HEK293T (cell line): ENCODE results near the gene LAMB2.
A peak's percentile ranks its signal among the peaks of the same experiment; 100 is the strongest.

ENCODE experiments used
- CTCF ChIA-PET: fragments of 350-600 bp; formaldehyde crosslinking; extraction: SDS; loops from one replicate; lab custom pipeline; 2021; ENCODE audit warnings: antibody characterized with exemption, inconsistent platforms; lab: Yijun Ruan, JAX
- POLR2A ChIA-PET: fragments of 350-600 bp; formaldehyde crosslinking; extraction: SDS; loops from one replicate; lab custom pipeline; 2020; ENCODE audit warnings: antibody characterized with exemption, inconsistent platforms; lab: Yijun Ruan, JAX
- DNase-seq: peaks from one replicate; pipeline ENCODE4 v3.0.0; 2012; ENCODE audit warnings: mixed read lengths; ENCODE audit errors: extremely low spot score
- ARNT ChIP-seq: fragments of 450-650 bp; IDR thresholded peaks from 2 replicates; pipeline ENCODE4 v1.6.1; 2017; ENCODE audit warnings: mild to moderate bottlenecking
- BHLHE40 ChIP-seq: fragments of 450-650 bp; IDR thresholded peaks from 2 replicates; pipeline ENCODE4 v1.6.1; 2016; ENCODE audit warnings: mild to moderate bottlenecking, moderate library complexity, borderline replicate concordance
- CTBP1 ChIP-seq: fragments of 450-650 bp; IDR thresholded peaks from 2 replicates; pipeline ENCODE4 v1.6.1; 2016; ENCODE audit warnings: borderline replicate concordance
- ELF4 ChIP-seq: fragments of 450-650 bp; IDR thresholded peaks from 2 replicates; pipeline ENCODE4 v1.6.1; 2017; ENCODE audit warnings: antibody characterized with exemption
- FOXA1 ChIP-seq: fragments of 450-650 bp; IDR thresholded peaks from 2 replicates; pipeline ENCODE4 v1.6.1; 2016; ENCODE audit warnings: mild to moderate bottlenecking
- FOXK2 ChIP-seq: fragments of 450-650 bp; IDR thresholded peaks from 2 replicates; pipeline ENCODE4 v1.6.1; 2016; ENCODE audit warnings: mild to moderate bottlenecking
- FOXM1 ChIP-seq: fragments of 450-650 bp; IDR thresholded peaks from 2 replicates; pipeline ENCODE4 v1.6.1; 2017; ENCODE audit warnings: mild to moderate bottlenecking, borderline replicate concordance
- HDGF ChIP-seq: fragments of 450-650 bp; IDR thresholded peaks from 2 replicates; pipeline ENCODE4 v1.6.1; 2017; ENCODE audit warnings: antibody characterized with exemption, borderline replicate concordance
- L3MBTL2 ChIP-seq: fragments of 450-650 bp; conservative IDR thresholded peaks from 2 replicates; pipeline ENCODE4 v1.6.1; 2016; ENCODE audit warnings: mild to moderate bottlenecking
- LEF1 ChIP-seq: fragments of 450-650 bp; IDR thresholded peaks from 2 replicates; pipeline ENCODE4 v1.6.1; 2017; ENCODE audit warnings: mild to moderate bottlenecking, borderline replicate concordance
- NFRKB ChIP-seq: fragments of 450-650 bp; IDR thresholded peaks from 2 replicates; pipeline ENCODE4 v1.6.1; 2016; ENCODE audit warnings: mild to moderate bottlenecking, moderate library complexity
- SP1 ChIP-seq: fragments of 450-650 bp; IDR thresholded peaks from 2 replicates; pipeline ENCODE4 v1.6.1; 2017
- SUZ12 ChIP-seq: fragments of 450-650 bp; IDR thresholded peaks from 2 replicates; pipeline ENCODE4 v1.6.1; 2016; ENCODE audit warnings: mild to moderate bottlenecking
- TARDBP ChIP-seq: fragments of 450-650 bp; IDR thresholded peaks from 2 replicates; pipeline ENCODE4 v1.6.1; 2016
- ZNF384 ChIP-seq: fragments of 450-650 bp; IDR thresholded peaks from 2 replicates; pipeline ENCODE4 v1.6.1; 2016
- TF ChIP-seq, protein P1 (sequence below): fragments of 450-650 bp; IDR thresholded peaks from 2 replicates; pipeline ENCODE4 v1.6.1; 2016

LAMB2 gene

DNA sequence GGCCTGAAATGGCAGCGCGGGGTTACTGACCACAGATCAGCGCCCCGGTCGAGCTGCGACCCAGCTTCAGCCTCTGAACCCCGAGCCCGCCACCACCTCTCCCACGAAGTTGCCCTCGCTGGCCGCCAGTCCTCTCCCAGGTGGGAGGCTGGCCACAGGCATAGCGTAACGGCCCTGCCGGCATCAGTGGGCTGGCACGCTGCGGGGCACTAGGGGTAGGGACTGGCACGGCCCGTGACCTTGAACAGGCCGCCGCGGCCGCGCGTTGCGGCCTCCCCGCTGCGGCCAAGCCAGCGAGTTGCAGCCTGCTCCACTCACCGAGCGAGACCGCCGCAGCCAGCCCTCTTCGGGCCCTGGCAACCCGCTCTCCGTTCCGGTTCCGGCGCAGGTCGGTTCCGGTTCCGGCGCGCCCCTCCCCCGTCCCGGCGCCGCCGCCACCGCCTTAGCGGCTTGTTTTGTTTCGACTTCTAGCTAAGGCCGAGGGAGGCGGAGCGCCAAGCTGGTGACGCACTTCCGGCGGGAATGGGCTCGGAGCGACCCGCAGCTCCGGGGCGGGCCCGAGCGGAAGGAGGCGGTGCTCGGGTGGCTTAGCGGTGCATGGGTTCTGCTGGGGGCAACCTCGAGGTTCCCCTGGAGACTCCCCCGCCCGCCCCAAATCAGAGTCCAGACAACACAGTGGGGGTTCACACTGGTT is 12.3 kb downstream of the LAMB2 start, which contains the start of gene USP19:
TSS of gene USP19 (minus strand) at position 386 of the 694 bp plus-strand sequence. CDS start 1,678 bp downstream, outside the sequence.
- TF ChIP-seq ARNT = no peak
- no peak for TF ChIP-seq NFRKB
- TF ChIP-seq TARDBP = no peak
- no peak for TF ChIP-seq HDGF
- TF ChIP-seq SP1 = no peak
- no peak for TF ChIP-seq FOXK2
- no peak for TF ChIP-seq ZNF384
- no peak for TF ChIP-seq L3MBTL2
- TF ChIP-seq BHLHE40 = no peak
- TF ChIP-seq ELF4 = no peak
- peak; percentile 96 for DNase-seq
- ChIA-PET POLR2A (interaction anchor here (0.6 to 2.3 kb wide), 24 partner anchors 9 to 463 kb away, joined by 3 to 66 read pairs (median 4); partner anchors contain the start of genes KLHDC8B, LAMB2, NDUFAF3 and P4HTM), CTCF (no interaction called here)

DNA sequence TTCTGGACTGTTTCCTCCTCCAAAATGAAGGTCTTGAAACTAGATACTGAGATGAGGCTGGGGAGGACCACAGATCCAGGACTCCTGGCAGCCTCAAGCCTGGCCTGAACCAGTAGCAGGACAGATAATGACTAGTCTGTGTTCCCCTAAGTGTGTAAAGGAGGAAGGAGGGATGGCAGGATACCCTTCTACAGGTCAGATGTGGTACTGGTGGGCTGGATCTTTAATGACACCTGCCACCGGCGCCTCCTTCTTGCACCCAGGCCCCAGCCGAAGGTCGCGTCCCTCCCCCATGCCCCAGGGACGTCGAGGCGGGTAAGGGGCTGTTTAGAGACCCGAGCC is 12.8 kb downstream of the LAMB2 start:
- CTCF ChIA-PET = no interaction called here
- DNase-seq = peak; percentile 18
- POLR2A ChIA-PET = interaction anchor here (0.9 to 2.3 kb wide), 11 partner anchors 9 to 113 kb away, joined by 3 to 66 read pairs (median 9); partner anchors contain the start of genes KLHDC8B, LAMB2, NDUFAF3 and QRICH1
- no peak for TF ChIP-seq FOXA1

DNA sequence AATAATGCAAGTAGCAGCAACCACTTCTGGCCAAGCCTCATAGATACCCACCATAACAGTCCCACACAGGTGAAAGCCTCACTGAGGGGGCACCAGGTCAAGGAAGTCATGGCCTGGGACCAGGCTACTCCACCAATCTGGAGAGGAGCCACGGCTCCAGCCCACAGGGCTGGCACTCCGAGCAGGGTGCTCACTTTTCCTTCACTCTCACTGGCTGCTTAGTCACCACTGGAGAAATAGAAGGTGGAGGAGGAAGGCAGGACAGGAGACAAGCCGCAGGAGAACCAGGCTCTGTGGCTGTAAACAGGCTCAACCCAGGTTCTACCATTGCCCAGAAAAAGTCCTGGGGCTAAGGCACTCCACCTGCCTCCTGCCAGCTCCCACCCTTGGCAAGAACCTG is 13.4 kb downstream of the LAMB2 start:
- POLR2A ChIA-PET = interaction anchor here (1.0 to 2.3 kb wide), 3 partner anchors 10 to 97 kb away, joined by 5 to 13 read pairs (median 10); partner anchors contain the start of gene NDUFAF3
- CTCF ChIA-PET = no interaction called here

DNA sequence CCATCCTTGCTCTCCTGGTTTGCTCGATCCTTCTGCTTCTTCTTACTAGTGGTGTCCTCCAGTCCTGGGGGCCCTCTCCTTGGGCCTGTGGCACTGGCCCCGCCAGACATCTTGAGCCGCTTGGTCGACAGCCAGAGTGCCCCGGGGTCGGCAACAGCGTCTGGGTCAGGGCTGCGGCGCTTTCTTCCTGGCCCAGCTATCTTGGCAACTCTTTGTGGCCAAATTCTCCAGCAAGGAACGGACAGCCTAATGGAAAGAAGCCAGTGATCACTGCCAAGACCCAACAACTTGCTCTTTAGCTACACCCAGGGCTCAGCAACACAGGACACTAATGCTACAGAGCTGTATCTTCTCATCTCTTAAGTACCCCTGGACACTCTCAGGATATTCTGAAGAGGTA is 13.8 kb downstream of the LAMB2 start:
- TF ChIP-seq NFRKB = no peak
- no peak for TF ChIP-seq FOXA1
- no peak for TF ChIP-seq ZNF384
- TF ChIP-seq BHLHE40 = no peak
- TF ChIP-seq HDGF = no peak
- TF ChIP-seq, protein P1, sequence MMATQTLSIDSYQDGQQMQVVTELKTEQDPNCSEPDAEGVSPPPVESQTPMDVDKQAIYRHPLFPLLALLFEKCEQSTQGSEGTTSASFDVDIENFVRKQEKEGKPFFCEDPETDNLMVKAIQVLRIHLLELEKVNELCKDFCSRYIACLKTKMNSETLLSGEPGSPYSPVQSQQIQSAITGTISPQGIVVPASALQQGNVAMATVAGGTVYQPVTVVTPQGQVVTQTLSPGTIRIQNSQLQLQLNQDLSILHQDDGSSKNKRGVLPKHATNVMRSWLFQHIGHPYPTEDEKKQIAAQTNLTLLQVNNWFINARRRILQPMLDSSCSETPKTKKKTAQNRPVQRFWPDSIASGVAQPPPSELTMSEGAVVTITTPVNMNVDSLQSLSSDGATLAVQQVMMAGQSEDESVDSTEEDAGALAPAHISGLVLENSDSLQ = no peak
- TF ChIP-seq ARNT = no peak
- TF ChIP-seq SUZ12 = no peak
- ChIA-PET CTCF (no interaction called here), POLR2A (interaction anchor here (1.0 to 2.1 kb wide), 2 partner anchors 10 to 97 kb away, joined by 5 to 10 read pairs; partner anchors contain the start of gene NDUFAF3)
- no peak for DNase-seq

More for the DNA sequence above, 13.4 kb downstream of the LAMB2 start:
- TF ChIP-seq LEF1 (no peak), SUZ12 (no peak), HDGF (no peak), CTBP1 (no peak), FOXM1 (no peak), TARDBP (no peak), FOXA1 (no peak), L3MBTL2 (no peak), NFRKB (no peak), FOXK2 (no peak), ARNT (no peak), ZNF384 (no peak), BHLHE40 (no peak), SP1 (no peak), ELF4 (no peak)
- TF ChIP-seq, protein P1 = no peak
- DNase-seq = no peak

DNA sequence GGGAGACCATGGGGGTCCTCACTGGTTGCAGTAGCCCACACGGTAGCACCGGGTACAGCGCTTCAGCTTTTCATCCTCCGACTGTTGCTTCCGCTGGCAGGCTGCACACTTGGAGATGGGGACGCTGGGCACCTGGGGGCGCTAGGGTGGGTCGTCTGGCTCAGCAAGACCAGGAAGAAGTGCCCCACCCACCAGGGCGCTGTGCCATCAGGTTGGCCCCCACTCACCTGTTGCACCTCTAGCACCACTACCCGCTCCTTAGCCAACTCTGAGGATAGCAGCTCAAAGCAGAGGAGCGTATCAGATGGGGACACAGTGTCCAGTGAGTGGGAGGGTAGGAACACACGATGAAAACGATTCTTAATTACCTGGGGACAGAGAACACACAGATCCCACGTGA is 20.6 kb downstream of the LAMB2 start:
- POLR2A ChIA-PET = interaction anchor here (0.8 to 3.1 kb wide), 2 partner anchors 8 to 9 kb away, joined by 5 to 12 read pairs; partner anchors contain the start of genes QARS1 and USP19
- no peak for TF ChIP-seq FOXK2
- no peak for TF ChIP-seq SP1
- TF ChIP-seq ELF4 = no peak
- TF ChIP-seq FOXA1 = no peak

DNA sequence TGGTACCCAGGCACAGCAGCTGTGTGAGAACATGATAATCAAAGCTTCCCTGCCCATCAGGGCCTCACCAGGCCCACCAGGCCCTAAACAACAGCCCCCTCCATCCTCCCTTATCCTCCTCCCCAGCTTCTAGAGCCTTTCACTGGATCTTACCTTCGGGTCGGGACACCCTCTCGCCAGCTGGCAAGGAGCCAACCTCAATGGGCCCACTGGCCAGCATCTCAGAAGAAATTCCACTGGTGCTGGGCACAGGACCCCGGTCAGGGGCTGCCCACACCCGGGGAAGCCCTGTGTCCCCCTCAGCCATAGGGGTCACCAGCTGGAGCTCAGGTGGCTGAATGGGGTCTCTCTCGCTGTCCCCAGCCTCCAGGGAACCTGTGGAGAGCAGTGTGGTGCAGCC is 21.5 kb downstream of the LAMB2 start:
- TF ChIP-seq HDGF (no peak), CTBP1 (no peak), TARDBP (no peak), NFRKB (no peak), ARNT (no peak), LEF1 (no peak), FOXK2 (no peak), FOXA1 (no peak), SUZ12 (no peak), L3MBTL2 (no peak), FOXM1 (no peak), BHLHE40 (no peak), SP1 (no peak), ZNF384 (no peak), ELF4 (no peak)
- TF ChIP-seq, protein P1 = no peak
- ChIA-PET CTCF (no interaction called here), POLR2A (interaction anchor here (3.1 kb wide), 1 partner anchor 10 kb away, joined by 12 read pairs; the partner anchor contains the start of gene USP19)
- DNase-seq = no peak

More for the DNA sequence above, 20.6 kb downstream of the LAMB2 start:
- no peak for DNase-seq
- CTCF ChIA-PET = no interaction called here
